Choroid plexus epithelial cell (primary cell): ENCODE data around the gene KMT2B.
A peak's percentile ranks its signal among the peaks of the same experiment; 100 is the strongest.

Experiments used
- DNase-seq: peaks from one replicate; pipeline ENCODE4 v3.0.0-alpha.2; 2010; ENCODE audit warnings: low read depth
- H3K4me3 ChIP-seq: 2 replicates; pipeline ENCODE4 v1.5.1; 2011; ENCODE audit warnings: low read depth, mild to moderate bottlenecking, control low read depth, low read length, moderate library complexity
- TF ChIP-seq, protein P1 (sequence below): conservative IDR thresholded peaks from 2 replicates; pipeline ENCODE4 v1.5.1; 2011; ENCODE audit warnings: low read depth, mild to moderate bottlenecking, control low read depth, inconsistent platforms, low read length, moderate library complexity

KMT2B gene

DNA sequence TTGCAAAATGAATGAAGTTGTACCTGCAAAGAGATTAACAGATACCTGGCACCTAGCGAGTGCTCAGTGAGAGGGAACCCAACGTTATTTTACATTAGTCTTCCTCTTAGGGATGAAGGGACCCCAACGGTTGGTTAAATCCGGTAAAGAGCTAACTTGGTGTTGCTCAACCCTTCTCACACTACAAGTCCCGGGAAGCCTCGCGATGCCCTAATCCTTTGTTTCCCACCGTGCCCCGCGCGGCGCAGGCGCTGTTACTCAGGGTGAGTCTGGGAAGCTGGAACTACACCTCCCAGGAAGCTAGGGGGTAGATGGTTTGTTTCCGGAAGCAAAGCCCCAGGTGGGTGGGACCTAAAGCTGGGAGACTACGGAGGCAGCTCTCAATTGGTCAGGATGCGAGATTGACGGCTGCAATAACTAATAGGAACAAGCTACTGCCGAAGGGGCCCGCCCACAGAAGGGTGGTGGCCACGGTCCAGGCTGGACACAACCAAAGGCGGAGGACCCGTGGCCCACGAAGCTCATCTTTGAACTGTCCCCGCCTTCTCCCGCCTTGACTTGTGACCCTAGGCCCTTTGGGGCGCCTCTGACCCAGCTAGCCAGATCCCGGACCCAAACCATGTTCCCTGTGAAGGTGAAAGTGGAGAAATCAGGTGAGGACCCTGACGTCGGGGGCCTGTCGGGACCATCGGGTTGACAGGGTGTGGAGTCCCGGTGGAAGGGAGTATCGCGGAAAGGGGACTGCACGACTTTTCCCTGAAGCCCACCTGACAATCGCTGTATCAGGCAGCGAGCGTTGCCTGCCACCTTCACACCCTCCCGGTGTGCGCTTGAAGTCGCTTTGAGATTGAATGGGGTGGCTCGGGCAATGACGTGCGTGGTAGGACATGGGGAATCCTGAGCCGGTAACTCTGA, 30.6 kb downstream of the KMT2B start, which contains the start of gene LIN37:
Gene LIN37, plus strand, starts transcription at position 471 of the 915 bp plus-strand sequence. Its CDS starts 149 bp downstream, at position 620.
- peak within 1 kb of the TSS; percentile 70 for H3K4me3 ChIP-seq
- TF ChIP-seq, protein P1, sequence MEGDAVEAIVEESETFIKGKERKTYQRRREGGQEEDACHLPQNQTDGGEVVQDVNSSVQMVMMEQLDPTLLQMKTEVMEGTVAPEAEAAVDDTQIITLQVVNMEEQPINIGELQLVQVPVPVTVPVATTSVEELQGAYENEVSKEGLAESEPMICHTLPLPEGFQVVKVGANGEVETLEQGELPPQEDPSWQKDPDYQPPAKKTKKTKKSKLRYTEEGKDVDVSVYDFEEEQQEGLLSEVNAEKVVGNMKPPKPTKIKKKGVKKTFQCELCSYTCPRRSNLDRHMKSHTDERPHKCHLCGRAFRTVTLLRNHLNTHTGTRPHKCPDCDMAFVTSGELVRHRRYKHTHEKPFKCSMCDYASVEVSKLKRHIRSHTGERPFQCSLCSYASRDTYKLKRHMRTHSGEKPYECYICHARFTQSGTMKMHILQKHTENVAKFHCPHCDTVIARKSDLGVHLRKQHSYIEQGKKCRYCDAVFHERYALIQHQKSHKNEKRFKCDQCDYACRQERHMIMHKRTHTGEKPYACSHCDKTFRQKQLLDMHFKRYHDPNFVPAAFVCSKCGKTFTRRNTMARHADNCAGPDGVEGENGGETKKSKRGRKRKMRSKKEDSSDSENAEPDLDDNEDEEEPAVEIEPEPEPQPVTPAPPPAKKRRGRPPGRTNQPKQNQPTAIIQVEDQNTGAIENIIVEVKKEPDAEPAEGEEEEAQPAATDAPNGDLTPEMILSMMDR: peak; percentile 20
- peak; percentile 100 for DNase-seq

DNA sequence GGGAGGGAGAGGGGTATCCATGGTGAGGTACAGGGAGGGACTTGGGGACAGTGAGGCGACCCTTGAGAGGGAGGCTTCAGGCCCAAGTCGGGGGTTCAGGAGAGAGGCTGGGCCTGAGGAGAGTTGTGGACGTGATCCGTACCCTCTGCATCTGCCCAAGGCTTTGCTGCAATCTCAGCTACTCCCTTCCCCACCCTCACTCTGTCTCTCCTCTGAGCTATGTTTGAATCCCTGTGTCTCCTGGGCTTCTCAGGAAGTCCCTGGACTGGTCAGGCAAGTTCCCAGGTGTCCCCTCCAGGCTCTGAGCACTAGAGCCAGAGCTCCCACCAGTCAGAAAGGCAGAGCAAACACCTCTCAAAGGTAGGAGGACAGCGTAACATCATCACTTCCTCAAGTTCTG, 32.4 kb downstream of the KMT2B start:
- no peak for DNase-seq
- TF ChIP-seq, protein P1: no peak
- peak overlapping the region; percentile 31 for H3K4me3 ChIP-seq

DNA sequence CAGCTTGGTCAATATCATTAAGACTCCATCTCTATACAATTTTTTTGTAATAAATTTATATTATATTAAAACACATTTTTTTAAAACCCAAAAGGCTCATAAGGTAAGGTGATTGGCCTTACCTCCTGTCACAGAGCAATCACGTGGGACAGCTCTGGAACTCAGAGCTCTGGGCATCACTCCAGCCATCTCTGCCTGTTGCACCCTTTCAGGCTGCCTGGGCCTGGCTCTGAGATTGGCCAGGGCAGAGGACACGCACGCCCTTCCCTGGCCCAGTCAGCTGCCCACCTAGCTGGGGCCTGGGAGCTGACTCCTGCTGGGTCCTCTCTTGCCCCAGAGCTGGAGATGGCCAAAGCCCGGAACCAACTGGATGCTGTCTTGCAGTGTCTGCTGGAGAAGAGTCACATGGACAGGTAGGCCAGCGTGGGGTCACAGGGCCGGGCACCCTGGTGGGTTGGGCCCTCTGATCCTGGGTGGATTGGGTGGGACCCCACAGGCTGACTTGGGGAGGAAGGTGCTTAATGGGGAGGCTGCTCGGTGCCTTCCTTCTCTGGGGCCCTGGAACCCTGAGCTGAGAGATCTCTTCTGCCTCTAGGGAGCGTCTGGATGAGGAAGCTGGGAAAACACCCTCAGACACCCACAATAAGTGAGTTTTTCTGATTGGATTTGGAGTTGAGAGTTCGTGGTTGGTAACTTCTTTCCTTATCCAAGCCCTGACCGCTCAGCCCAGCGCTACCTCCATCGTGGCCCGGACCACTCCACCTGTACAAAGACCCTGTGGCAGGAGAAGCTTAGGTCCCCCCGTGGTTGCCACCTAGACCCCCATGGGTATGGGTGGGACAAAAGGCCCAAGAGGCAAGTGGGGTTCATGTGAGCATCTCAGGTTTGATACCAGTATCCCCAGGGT, 34.3 kb downstream of the KMT2B start:
- TF ChIP-seq, protein P1: no peak
- H3K4me3 ChIP-seq: no peak overlapping the region
- DNase-seq: no peak

DNA sequence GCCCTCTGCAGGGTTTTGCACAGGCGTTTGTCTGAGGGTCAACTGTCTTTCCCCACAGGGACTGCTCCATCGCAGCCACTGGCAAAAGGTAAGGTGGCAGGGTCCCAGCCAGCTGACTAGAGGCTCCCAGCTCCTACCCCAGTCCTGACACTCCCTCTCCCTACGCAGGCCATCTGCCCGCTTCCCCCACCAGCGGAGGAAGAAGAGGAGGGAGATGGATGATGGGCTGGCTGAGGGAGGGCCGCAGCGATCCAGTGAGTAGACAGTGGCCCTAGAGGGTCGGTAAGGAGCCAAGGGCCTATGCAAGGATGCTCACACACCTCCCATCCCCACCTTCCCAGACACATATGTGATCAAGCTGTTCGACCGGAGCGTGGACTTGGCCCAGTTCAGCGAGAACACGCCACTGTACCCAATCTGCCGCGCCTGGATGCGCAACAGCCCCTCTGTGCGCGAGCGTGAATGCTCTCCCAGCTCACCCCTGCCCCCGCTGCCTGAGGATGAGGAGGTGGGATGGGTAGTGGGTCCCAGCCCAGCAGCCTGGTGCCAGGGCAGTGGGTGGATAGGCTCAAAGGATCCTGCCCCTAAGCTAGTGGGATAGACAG, 35.0 kb downstream of the KMT2B start:
- TF ChIP-seq, protein P1: no peak
- DNase-seq: no peak
- no peak overlapping the region for H3K4me3 ChIP-seq

DNA sequence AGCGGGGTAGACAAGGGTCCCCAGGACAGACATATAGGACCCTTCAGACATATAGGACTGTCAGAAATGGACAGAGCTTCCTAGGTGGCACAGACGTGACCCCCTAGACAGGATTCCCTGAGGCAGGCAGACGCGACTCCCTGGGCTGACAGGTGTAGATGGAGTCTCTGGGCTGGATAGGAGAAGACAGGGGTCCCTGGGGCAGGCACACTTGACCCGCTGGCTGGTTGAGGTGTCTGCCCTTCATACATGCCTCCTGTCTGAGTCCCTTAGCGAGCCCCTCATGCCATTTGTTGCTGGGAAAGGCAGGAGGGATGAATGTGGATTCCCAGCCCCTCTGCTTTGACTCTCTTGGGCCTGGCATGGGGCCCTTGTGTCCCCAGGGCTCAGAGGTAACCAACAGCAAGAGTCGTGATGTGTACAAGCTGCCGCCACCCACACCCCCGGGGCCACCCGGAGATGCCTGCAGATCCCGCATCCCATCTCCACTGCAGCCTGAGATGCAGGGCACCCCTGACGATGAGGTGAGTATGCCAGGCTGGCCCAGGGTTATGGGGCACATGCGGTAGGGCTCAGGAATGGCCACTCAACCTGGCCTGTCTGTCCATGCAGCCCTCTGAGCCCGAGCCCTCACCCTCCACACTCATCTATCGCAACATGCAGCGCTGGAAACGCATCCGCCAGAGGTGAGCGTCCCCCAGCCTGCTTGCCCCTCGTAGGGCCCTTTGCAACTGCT, 36.0 kb downstream of the KMT2B start:
- H3K4me3 ChIP-seq: no peak overlapping the region
- DNase-seq: no peak
- TF ChIP-seq, protein P1: no peak
